CD8-positive, alpha-beta memory T cell (primary cell): ENCODE measurements around the gene ZNF480. TPM values are rescaled to one million over a fixed set of nuclear protein-coding genes. Genes with fewer than 3 reads are reported as not detected.

Experiments used
- CTCF ChIA-PET: fragments of 350-600 bp; sonication (Branson Sonifier 250); formaldehyde crosslinking; loops from one replicate; lab custom pipeline; 2021; ENCODE audit warnings: antibody characterized with exemption; lab: Charles Lee
- POLR2A ChIA-PET: fragments of 350-600 bp; sonication (Branson Sonifier 250); formaldehyde crosslinking; loops from one replicate; lab custom pipeline; 2021; ENCODE audit warnings: antibody characterized with exemption; lab: Charles Lee
- DNase-seq, 5 donors: peaks; one replicate each; pipeline versions ENCODE4 v3.0.0 to v3.0.0-alpha.2; 2020 to 2022; ENCODE audit warnings: mixed read lengths in 1 of 5
- H3K27ac ChIP-seq: one replicate; pipeline ENCODE4 v1.7.0; 2013; ENCODE audit warnings: low read depth, mild to moderate bottlenecking, low read length, moderate library complexity
- H3K27me3 ChIP-seq: 2 replicates; pipeline ENCODE4 v1.7.0; 2013; ENCODE audit warnings: low read length, mild to moderate bottlenecking; ENCODE audit not compliant: insufficient read depth, poor library complexity, severe bottlenecking
- H3K36me3 ChIP-seq: 2 replicates; pipeline ENCODE4 v1.7.0; 2013; ENCODE audit warnings: mild to moderate bottlenecking, low read length, moderate library complexity; ENCODE audit not compliant: insufficient read depth
- H3K4me1 ChIP-seq: 2 replicates; pipeline ENCODE4 v1.7.0; 2013; ENCODE audit warnings: mild to moderate bottlenecking, low read length, moderate library complexity; ENCODE audit not compliant: insufficient read depth
- H3K4me3 ChIP-seq: 2 replicates; pipeline ENCODE4 v1.7.0; 2013; ENCODE audit warnings: mild to moderate bottlenecking, low read length
- H3K9me3 ChIP-seq: 2 replicates; pipeline ENCODE4 v1.7.0; 2013; ENCODE audit warnings: mild to moderate bottlenecking, low read length
- H3K27ac Mint-ChIP-seq, 8 donors: one replicate each; pipeline ENCODE4 v1.8.0; 2020 to 2021; ENCODE audit warnings: mixed read lengths in 8 of 8, mild to moderate bottlenecking in 6 of 8, inconsistent platforms in 3 of 8, moderate library complexity in 3 of 8
- H3K27me3 Mint-ChIP-seq, 2 donors: one replicate each; pipeline ENCODE4 v1.8.0; 2020 to 2021; ENCODE audit warnings: mixed read lengths in 2 of 2, mild to moderate bottlenecking in 1 of 2, moderate library complexity in 1 of 2
- H3K36me3 Mint-ChIP-seq, 3 donors: one replicate each; pipeline ENCODE4 v1.8.0; 2020 to 2021; ENCODE audit warnings: mixed read lengths in 3 of 3, inconsistent platforms in 1 of 3, mild to moderate bottlenecking in 1 of 3
- H3K4me1 Mint-ChIP-seq, 3 donors: one replicate each; pipeline ENCODE4 v1.8.0; 2020 to 2021; ENCODE audit warnings: mixed read lengths in 3 of 3, inconsistent platforms in 1 of 3, mild to moderate bottlenecking in 1 of 3
- H3K4me3 Mint-ChIP-seq, 7 donors: one replicate each; pipeline ENCODE4 v1.8.0; 2020 to 2021; ENCODE audit warnings: mixed read lengths in 7 of 7, mild to moderate bottlenecking in 6 of 7, moderate library complexity in 4 of 7, inconsistent platforms in 2 of 7
- H3K9me3 Mint-ChIP-seq, 5 donors: one replicate each; pipeline ENCODE4 v1.8.0; 2020 to 2022; ENCODE audit warnings: mixed read lengths in 5 of 5, mild to moderate bottlenecking in 3 of 5, moderate library complexity in 2 of 5, inconsistent platforms in 1 of 5
- polyA plus RNA-seq: library from polyadenylated mRNA; unstranded; fragments of 300-500 nt; fragmentation: Illumina TruSeq; gene quantifications from one replicate; pipeline ENCODE4 v1.2.3, GENCODE V29; 2021
- total RNA-seq, 2 experiments: library from RNA; stranded (reverse); gene quantifications; one replicate each; pipeline ENCODE4 v1.2.3, GENCODE V29; 2021

ZNF480 gene
- total and polyA plus RNA-seq, 3 experiments from 2014 or later: 5.6 to 28.0 (median 6.6) TPM

DNA sequence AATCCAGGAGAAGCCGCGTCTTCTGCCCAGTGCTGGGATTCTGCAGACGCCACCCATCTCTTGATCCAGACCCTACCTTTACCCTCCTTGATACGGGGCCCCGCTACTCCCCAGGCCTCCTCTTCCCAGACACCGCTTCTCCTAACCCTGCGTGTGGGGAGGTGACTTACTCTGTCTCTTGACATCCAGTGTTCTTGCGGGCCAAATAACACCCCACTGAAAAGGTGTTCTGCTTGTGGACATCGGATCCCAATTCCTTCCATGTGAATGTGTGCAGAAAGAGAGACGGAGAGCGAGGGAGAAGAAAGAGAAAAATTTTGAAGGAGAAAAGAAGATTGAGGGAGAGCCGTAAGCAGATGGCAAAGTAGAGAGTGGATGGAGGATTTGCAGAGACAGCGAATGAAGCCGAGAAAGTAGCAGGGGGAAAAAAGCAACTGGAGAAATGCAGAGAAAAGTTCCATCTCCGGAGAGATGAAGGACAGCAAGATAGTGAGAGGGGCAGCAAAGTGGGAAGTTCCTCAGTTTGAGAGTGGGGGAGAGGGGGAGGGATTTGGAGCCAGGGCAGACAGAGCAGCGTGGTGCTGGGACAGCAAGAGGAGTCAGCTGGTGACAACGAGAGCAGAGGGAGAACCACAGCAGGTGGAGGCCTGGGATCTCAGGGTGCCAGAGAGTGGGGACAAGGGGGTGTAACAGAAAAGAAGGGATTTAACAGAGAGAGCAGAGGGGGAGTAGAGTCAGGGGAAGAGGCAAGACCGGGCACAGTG is 814 bp downstream of the ZNF480 start:
- H3K4me3 ChIP-seq: peak overlapping the region; percentile 94
- H3K27me3 ChIP-seq: no peaks in the 10 kb centered on the region
- peak overlapping the region; percentile 92 for H3K27ac ChIP-seq
- Mint-ChIP-seq H3K4me1 (peaks cover 20 to 36% (median 31%) of the 10 kb centered on the region in 3 donors), H3K27me3 (no peaks in the 10 kb centered on the region), H3K36me3 (peaks cover 36 to 52% (median 49%) of the 10 kb centered on the region in 3 donors), H3K27ac (peak overlapping the region; percentile 92 to 99 (median 98)), H3K4me3 (peak overlapping the region; percentile 97 to 98 (median 97)), H3K9me3 (peaks cover 10 to 45% (median 21%) of the 10 kb centered on the region in 5 donors)
- H3K4me1 ChIP-seq: peaks cover 16% of the 10 kb centered on the region
- no peaks in the 10 kb centered on the region for H3K9me3 ChIP-seq
- CTCF ChIA-PET: interaction anchor here (1.0 kb wide), 1 partner anchor 46 kb away, joined by 3 read pairs; no protein-coding TSS in a partner anchor
- peaks cover 37% of the 10 kb centered on the region for H3K36me3 ChIP-seq
- DNase-seq: no peak
- POLR2A ChIA-PET: interaction anchor here (0.7 kb wide), 2 partner anchors 72 to 129 kb away, joined by 4 to 7 read pairs; partner anchors contain the start of gene ZNF880

DNA sequence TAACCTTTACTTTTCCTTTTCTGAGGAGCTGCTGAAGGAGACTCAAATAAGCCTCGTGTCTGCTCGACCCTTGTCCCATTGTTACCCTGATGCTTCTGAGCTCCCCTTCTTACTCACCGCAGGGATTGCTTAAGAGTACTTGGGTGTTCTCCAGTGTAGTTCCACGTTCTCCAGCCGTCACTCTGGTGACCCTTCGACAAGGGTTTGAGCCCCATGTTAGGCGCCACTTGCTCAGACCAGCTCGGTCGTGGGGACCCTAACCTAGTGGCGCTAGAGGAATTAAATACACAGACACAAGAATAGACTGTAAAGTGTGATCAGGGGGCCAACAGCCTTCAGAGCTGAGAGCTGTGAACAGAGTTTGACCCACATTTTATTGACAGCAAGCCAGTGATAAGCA is 10.3 kb downstream of the ZNF480 start:
- H3K27ac ChIP-seq: no peak overlapping the region
- H3K4me1 ChIP-seq: no peaks in the 10 kb centered on the region
- peaks cover 39% of the 10 kb centered on the region for H3K9me3 ChIP-seq
- H3K4me3 ChIP-seq: no peak overlapping the region
- H3K27ac Mint-ChIP-seq: no peak overlapping the region
- H3K4me3 Mint-ChIP-seq: no peak overlapping the region
- H3K9me3 Mint-ChIP-seq: peaks cover 40 to 91% (median 84%) of the 10 kb centered on the region in 5 donors
- CTCF ChIA-PET: no interaction called here
- peaks cover 53 to 84% (median 82%) of the 10 kb centered on the region in 3 donors for H3K36me3 Mint-ChIP-seq
- peaks cover 32% of the 10 kb centered on the region for H3K36me3 ChIP-seq
- no peaks in the 10 kb centered on the region for H3K27me3 Mint-ChIP-seq
- H3K4me1 Mint-ChIP-seq: no peaks in the 10 kb centered on the region
- peak in 1 of 5 donors; percentile 9 for DNase-seq
- POLR2A ChIA-PET: no interaction called here
- no peaks in the 10 kb centered on the region for H3K27me3 ChIP-seq

DNA sequence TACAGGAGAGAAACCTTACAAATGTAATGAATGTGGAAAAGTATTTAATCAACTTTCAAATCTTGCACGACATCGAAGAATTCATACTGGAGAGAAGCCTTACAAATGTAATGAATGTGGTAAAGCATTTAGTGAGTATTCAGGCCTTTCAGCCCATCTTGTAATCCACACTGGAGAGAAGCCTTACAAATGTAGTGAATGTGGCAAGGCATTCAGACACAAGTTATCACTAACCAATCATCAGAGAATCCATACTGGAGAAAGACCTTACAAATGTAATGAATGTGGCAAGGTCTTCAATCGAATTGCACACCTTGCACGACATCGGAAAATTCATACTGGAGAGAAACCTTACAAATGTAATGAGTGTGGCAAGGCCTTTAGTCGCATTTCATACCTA is 25.5 kb downstream of the ZNF480 start:
- Histone ChIP-seq H3K9me3 (peaks cover 84% of the 10 kb centered on the region), H3K4me3 (peak overlapping the region; percentile 36), H3K36me3 (peaks cover 48% of the 10 kb centered on the region)

DNA sequence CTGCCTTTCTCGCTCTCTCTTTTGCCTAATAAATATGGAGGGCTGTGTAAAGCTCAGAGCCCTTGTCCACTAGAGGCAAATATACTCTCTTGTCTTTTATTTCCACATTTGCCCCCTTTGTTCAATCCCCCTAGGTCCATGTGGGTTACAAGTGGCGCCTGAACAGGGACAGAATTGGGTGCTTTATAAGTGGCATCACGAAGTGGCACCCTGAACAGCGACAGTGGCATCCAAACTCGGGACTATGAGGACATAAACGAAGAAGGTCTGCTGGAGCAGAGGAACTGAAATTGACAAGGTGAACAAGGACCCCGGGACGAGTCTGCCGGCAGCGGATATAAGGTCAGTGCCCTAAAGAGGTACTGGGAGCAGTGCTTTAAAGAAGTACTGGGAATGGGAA is 34.8 kb downstream of the ZNF480 start:
- Mint-ChIP-seq H3K27ac (no peak overlapping the region), H3K36me3 (peaks cover 0 to 30% (median 15%) of the 10 kb centered on the region in 3 donors), H3K4me3 (no peak overlapping the region), H3K4me1 (peaks cover 9 to 11% (median 9%) of the 10 kb centered on the region in 3 donors), H3K27me3 (peaks cover 0 to 2% of the 10 kb centered on the region in 2 donors), H3K9me3 (peaks cover 38 to 87% (median 82%) of the 10 kb centered on the region in 5 donors)
- no peaks in the 10 kb centered on the region for H3K36me3 ChIP-seq
- H3K27ac ChIP-seq: no peak overlapping the region
- CTCF ChIA-PET: no interaction called here
- POLR2A ChIA-PET: no interaction called here
- no peak overlapping the region for H3K4me3 ChIP-seq
- H3K9me3 ChIP-seq: peaks cover 42% of the 10 kb centered on the region
- no peak for DNase-seq
- peaks cover 3% of the 10 kb centered on the region for H3K4me1 ChIP-seq
- H3K27me3 ChIP-seq: no peaks in the 10 kb centered on the region

More for the DNA sequence above, 25.5 kb downstream of the ZNF480 start:
- H3K27ac ChIP-seq: no peak overlapping the region
- H3K27me3 Mint-ChIP-seq: no peaks in the 10 kb centered on the region
- ChIA-PET POLR2A (no interaction called here), CTCF (no interaction called here)
- no peaks in the 10 kb centered on the region for H3K4me1 ChIP-seq
- DNase-seq: no peak
- H3K36me3 Mint-ChIP-seq: peaks cover 38 to 79% (median 67%) of the 10 kb centered on the region in 3 donors
- H3K4me3 Mint-ChIP-seq: no peak overlapping the region
- no peaks in the 10 kb centered on the region for H3K4me1 Mint-ChIP-seq
- H3K27me3 ChIP-seq: no peaks in the 10 kb centered on the region
- H3K9me3 Mint-ChIP-seq: peaks cover 45 to 99% (median 96%) of the 10 kb centered on the region in 5 donors
- H3K27ac Mint-ChIP-seq: no peak overlapping the region

DNA sequence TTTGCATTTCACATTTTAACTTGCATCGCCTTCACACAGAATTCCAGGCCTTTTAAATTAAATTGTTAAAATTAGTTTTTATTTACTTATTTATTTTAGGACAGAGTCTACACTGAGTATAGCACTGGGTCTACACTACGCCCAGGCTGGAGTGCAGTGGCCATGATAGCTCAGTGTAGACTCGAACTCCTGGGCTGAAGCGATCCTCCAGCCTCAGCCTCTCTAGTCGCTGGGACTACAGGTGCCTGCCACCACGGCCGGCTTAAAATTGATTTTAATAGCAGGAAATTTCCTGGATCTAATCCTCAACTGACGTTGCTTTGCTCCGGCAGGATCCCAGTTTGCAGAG is 38.8 kb downstream of the ZNF480 start:
- H3K4me1 Mint-ChIP-seq: peaks cover 17 to 19% (median 17%) of the 10 kb centered on the region in 3 donors
- H3K9me3 ChIP-seq: peaks cover 17% of the 10 kb centered on the region

DNA sequence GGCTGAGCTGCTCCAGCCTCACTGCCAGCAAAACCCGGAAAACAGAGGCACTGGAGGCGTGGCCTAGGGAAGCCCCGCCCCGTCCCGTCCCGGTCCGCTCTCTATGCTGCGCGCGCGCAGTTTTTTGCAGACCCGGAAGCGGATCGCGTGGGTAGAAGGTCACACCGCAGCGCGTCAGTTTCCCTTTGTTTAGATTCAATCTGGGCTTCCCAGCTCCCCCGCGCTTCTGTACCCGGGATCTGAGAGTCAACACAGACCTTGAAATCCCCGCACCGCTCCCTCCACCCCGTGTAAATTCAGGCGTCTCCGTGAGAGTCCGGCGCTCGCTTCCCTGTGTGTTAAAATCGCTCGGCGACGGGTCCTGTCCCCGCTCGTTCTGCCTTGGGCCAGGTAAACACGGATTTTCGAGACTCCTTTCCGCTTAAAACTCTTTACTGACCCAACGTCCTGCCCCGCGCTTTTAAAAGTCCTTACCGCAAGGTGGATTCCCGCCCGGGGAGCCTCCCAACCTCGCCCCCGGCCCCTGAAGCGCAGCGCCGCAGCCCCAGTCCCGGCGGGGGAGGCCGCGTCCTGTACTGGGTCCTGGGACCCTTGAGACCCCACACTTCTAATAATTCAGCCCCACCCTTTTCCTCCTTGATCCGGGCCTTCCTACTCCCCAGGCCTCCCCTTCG is 39.3 kb downstream of the ZNF480 start, which contains the start of gene ZNF610:
Gene ZNF610, plus strand, starts transcription at position 127 of the 674 bp plus-strand sequence. CDS start 12,930 bp downstream, outside the sequence.
- CTCF ChIA-PET: no interaction called here

More for the DNA sequence above, 38.8 kb downstream of the ZNF480 start:
- H3K4me3 Mint-ChIP-seq: peak overlapping the region; percentile 92 to 99 (median 96)
- no peak overlapping the region for H3K27ac ChIP-seq
- peaks cover 7% of the 10 kb centered on the region for H3K4me1 ChIP-seq
- ChIA-PET POLR2A (interaction anchor here (0.6 to 1.0 kb wide), 3 partner anchors 34 to 268 kb away, joined by 4 to 6 read pairs (median 4); partner anchors contain the start of gene ZNF880), CTCF (no interaction called here)
- peak overlapping the region; percentile 92 to 99 (median 94) for H3K27ac Mint-ChIP-seq
- H3K27me3 Mint-ChIP-seq: peaks cover 0 to 3% of the 10 kb centered on the region in 2 donors
- no peak for DNase-seq
- peak overlapping the region; percentile 86 for H3K4me3 ChIP-seq
- H3K9me3 Mint-ChIP-seq: peaks cover 22 to 68% (median 60%) of the 10 kb centered on the region in 5 donors
- no peaks in the 10 kb centered on the region for H3K27me3 ChIP-seq
- H3K36me3 Mint-ChIP-seq: peaks cover 8 to 28% (median 20%) of the 10 kb centered on the region in 3 donors
- no peaks in the 10 kb centered on the region for H3K36me3 ChIP-seq

DNA sequence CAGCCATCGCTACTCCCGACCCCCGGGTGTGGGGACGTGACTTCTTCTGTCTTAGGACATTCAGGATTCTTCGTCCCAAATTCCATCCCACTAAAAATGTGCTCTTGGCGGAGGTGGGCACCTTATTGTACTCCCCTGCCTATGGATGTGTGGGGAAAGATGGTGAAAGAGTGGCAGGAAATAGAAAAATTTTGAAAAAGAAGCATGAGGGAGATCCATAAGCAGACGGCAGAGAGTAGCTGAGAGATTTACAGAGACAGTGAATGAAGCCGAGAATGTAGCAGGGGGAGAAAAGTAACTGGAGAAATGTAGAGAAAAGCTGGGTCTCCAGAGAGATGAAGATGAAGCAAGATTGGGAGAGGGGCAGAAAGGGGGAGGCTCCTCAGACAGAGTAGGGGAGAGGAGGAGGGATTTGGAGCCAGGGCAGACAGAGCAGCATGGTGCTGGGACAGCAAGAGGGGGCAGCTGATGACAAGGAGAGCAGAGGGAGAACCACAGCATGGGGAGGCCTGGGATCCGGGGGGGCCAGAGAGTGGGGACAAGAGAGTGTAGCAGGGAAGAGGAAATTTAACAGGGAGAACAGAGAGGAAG is 39.9 kb downstream of the ZNF480 start:
- peaks cover 13 to 59% (median 49%) of the 10 kb centered on the region in 5 donors for H3K9me3 Mint-ChIP-seq
- peak overlapping the region; percentile 92 to 99 (median 94) for H3K27ac Mint-ChIP-seq
- H3K27me3 Mint-ChIP-seq: peaks cover 0 to 3% of the 10 kb centered on the region in 2 donors
- H3K36me3 ChIP-seq: no peaks in the 10 kb centered on the region
- peaks cover 8 to 23% (median 16%) of the 10 kb centered on the region in 3 donors for H3K36me3 Mint-ChIP-seq
- peaks cover 5% of the 10 kb centered on the region for H3K9me3 ChIP-seq
- ChIA-PET CTCF (no interaction called here), POLR2A (interaction anchor here (1.0 kb wide), 1 partner anchor 33 kb away, joined by 4 read pairs; the partner anchor contains the start of gene ZNF880)
- peak overlapping the region; percentile 86 for H3K4me3 ChIP-seq
- peak overlapping the region; percentile 51 for H3K27ac ChIP-seq
- peaks cover 17 to 19% (median 17%) of the 10 kb centered on the region in 3 donors for H3K4me1 Mint-ChIP-seq
- H3K4me3 Mint-ChIP-seq: peak overlapping the region; percentile 92 to 99 (median 96)
- no peak for DNase-seq
- H3K27me3 ChIP-seq: no peaks in the 10 kb centered on the region
- peaks cover 7% of the 10 kb centered on the region for H3K4me1 ChIP-seq

More for the DNA sequence above, 39.3 kb downstream of the ZNF480 start, which contains the start of gene ZNF610:
- Mint-ChIP-seq H3K27me3 (peaks cover 0 to 3% of the 10 kb centered on the region in 2 donors), H3K9me3 (peaks cover 17 to 66% (median 55%) of the 10 kb centered on the region in 5 donors), H3K36me3 (peaks cover 8 to 26% (median 20%) of the 10 kb centered on the region in 3 donors), H3K27ac (peak within 1 kb of the TSS; percentile 92 to 99 (median 94)), H3K4me1 (peaks cover 17 to 19% (median 17%) of the 10 kb centered on the region in 3 donors), H3K4me3 (peak within 1 kb of the TSS; percentile 92 to 99 (median 96))
- peak; percentile 75 to 90 (median 81) for DNase-seq
- H3K4me1 ChIP-seq: peaks cover 7% of the 10 kb centered on the region
- H3K9me3 ChIP-seq: peaks cover 12% of the 10 kb centered on the region
- peak within 1 kb of the TSS; percentile 86 for H3K4me3 ChIP-seq
- H3K36me3 ChIP-seq: no peaks in the 10 kb centered on the region
- POLR2A ChIA-PET: interaction anchor here (0.6 to 1.0 kb wide), 3 partner anchors 33 to 267 kb away, joined by 4 to 6 read pairs (median 4); partner anchors contain the start of gene ZNF880
- H3K27ac ChIP-seq: peak within 1 kb of the TSS; percentile 51
- no peaks in the 10 kb centered on the region for H3K27me3 ChIP-seq
